Smooth muscle cell (in vitro differentiated cells): ENCODE measurements around the gene KCNN2. TPM values are rescaled to one million over a fixed set of nuclear protein-coding genes. Genes with fewer than 3 reads are reported as not detected.

Experiments used
- DNase-seq: peaks from one replicate; lab custom pipeline; 2025; ENCODE audit not compliant: unreplicated experiment; lab: John Stamatoyannopoulos, UW
- H2AFZ ChIP-seq: fragments of 200-600 bp; sonication (generic); 2 replicates; pipeline ENCODE4 v1.6.0; 2016; ENCODE audit warnings: antibody characterized with exemption, low read depth, mild to moderate bottlenecking
- H3F3A ChIP-seq: fragments of 200-600 bp; sonication (generic); 2 replicates; pipeline ENCODE4 v1.6.0; 2017; ENCODE audit warnings: antibody characterized with exemption, low read depth
- H3K27ac ChIP-seq: fragments of 200-600 bp; sonication (generic); 2 replicates; pipeline ENCODE4 v1.5.1; 2016; ENCODE audit warnings: low read depth, mild to moderate bottlenecking
- H3K27me3 ChIP-seq: fragments of 200-600 bp; sonication (generic); 2 replicates; pipeline ENCODE4 v1.6.1; 2016; ENCODE audit warnings: low read depth, mild to moderate bottlenecking
- H3K36me3 ChIP-seq: fragments of 200-600 bp; sonication (generic); 2 replicates; pipeline ENCODE4 v1.5.1; 2016; ENCODE audit warnings: low read depth
- H3K4me1 ChIP-seq: fragments of 200-600 bp; sonication (generic); 2 replicates; pipeline ENCODE4 v1.5.1; 2016; ENCODE audit warnings: low read depth
- H3K4me2 ChIP-seq: fragments of 200-600 bp; sonication (generic); 2 replicates; pipeline ENCODE4 v1.6.0; 2016; ENCODE audit warnings: mild to moderate bottlenecking
- H3K4me3 ChIP-seq: fragments of 200-600 bp; sonication (generic); 2 replicates; pipeline ENCODE4 v1.5.1; 2016; ENCODE audit warnings: mild to moderate bottlenecking
- H3K79me2 ChIP-seq: fragments of 200-600 bp; sonication (generic); 2 replicates; pipeline ENCODE4 v1.6.0; 2016; ENCODE audit warnings: low read depth, mild to moderate bottlenecking
- H3K9ac ChIP-seq: fragments of 200-600 bp; sonication (generic); 2 replicates; pipeline ENCODE4 v1.6.0; 2016; ENCODE audit warnings: low read depth
- H3K9me3 ChIP-seq: fragments of 200-600 bp; sonication (generic); replicated peaks from 2 replicates; pipeline ENCODE4 v1.5.1; 2016; ENCODE audit warnings: low read depth
- H4K20me1 ChIP-seq: fragments of 200-600 bp; sonication (generic); 2 replicates; pipeline ENCODE4 v1.6.0; 2016; ENCODE audit warnings: low read depth
- CTCF ChIP-seq: fragments of 200-600 bp; sonication (generic); IDR thresholded peaks from 2 replicates; pipeline ENCODE4 v1.5.1; 2017; ENCODE audit warnings: borderline replicate concordance, mild to moderate bottlenecking, antibody characterized with exemption; ENCODE audit not compliant: insufficient read depth, poor library complexity, severe bottlenecking
- WGBS: methylation state at CpG from one replicate; pipeline ENCODE4 v1.1.7; 2016; ENCODE audit warnings: low lambda C conversion rate; 5-methylcytosine and 5-hydroxymethylcytosine counted together
- polyA plus RNA-seq: library from polyadenylated mRNA; unstranded; fragments of >200 nt; fragmentation: Nextera tagmentation; extraction: Ambion mirVana; gene quantifications from 2 replicates; pipeline ENCODE4 v1.2.1, GENCODE V29; 2016
- total RNA-seq: library from RNA; depleted of rRNA; stranded (reverse); fragments of >200 nt; gene quantifications from 2 replicates; pipeline ENCODE4 v1.2.3, GENCODE V29; 2014

Gene KCNN2
- 3.2 and 4.3 TPM in 2 replicates for total RNA-seq
- polyA plus RNA-seq: 3.8 and 8.0 TPM in 2 replicates

- H3K27ac ChIP-seq: no peak within 1 kb of the TSS
- peaks cover 69% of the 10 kb centered on the region for H3K27me3 ChIP-seq
- no peaks in the 10 kb centered on the region for H3K36me3 ChIP-seq
- peak within 1 kb of the TSS; percentile 96 for H3K4me2 ChIP-seq
- H3K79me2 ChIP-seq: no peaks in the 10 kb centered on the region
- no peak for TF ChIP-seq CTCF
- H2AFZ ChIP-seq: peak within 1 kb of the TSS; percentile 65
- no peak within 1 kb of the TSS for H3K9ac ChIP-seq
- H3K9me3 ChIP-seq: no peaks in the 10 kb centered on the region
- H3F3A ChIP-seq: no peaks in the 10 kb centered on the region
- WGBS: under 1% methylated on average over 32 of the region's 33 CpGs
- H3K4me1 ChIP-seq: peaks cover 8% of the 10 kb centered on the region
- no peaks in the 10 kb centered on the region for H4K20me1 ChIP-seq
- peak within 1 kb of the TSS; percentile 63 for H3K4me3 ChIP-seq
- no peak for DNase-seq
Observed at GRCh38 chr5:114361724-114362196, at the start of gene KCNN2. KCNN2 (plus strand) TSS chr5:114362070; CDS start chr5:114362140, 70 bp downstream.

- no peak for DNase-seq
- 55% methylated on average over 1 of the region's 1 CpG for WGBS
Observed at GRCh38 chr5:114312658-114313057, 49.2 kb upstream of the KCNN2 start.

GRCh38 chr5:114314061-114314460, 47.8 kb upstream of the KCNN2 start:
- 98% methylated on average over 2 of the region's 2 CpGs for WGBS
- Histone ChIP-seq H3K4me3 (no peak overlapping the region), H3K27ac (no peak overlapping the region), H3K27me3 (no peaks in the 10 kb centered on the region), H3F3A (no peaks in the 10 kb centered on the region), H2AFZ (no peak overlapping the region), H3K79me2 (no peaks in the 10 kb centered on the region), H3K9ac (no peak overlapping the region), H4K20me1 (no peaks in the 10 kb centered on the region), H3K36me3 (no peaks in the 10 kb centered on the region), H3K4me1 (peaks cover 7% of the 10 kb centered on the region), H3K4me2 (no peak overlapping the region), H3K9me3 (no peaks in the 10 kb centered on the region)
- DNase-seq: no peak
- no peak for TF ChIP-seq CTCF

More at GRCh38 chr5:114312658-114313057, 49.2 kb upstream of the KCNN2 start:
- Histone ChIP-seq H3K4me2 (no peak overlapping the region), H3K27me3 (no peaks in the 10 kb centered on the region), H3F3A (no peaks in the 10 kb centered on the region), H3K36me3 (no peaks in the 10 kb centered on the region), H3K27ac (no peak overlapping the region), H3K9me3 (no peaks in the 10 kb centered on the region), H2AFZ (no peak overlapping the region), H3K4me1 (peaks cover 18% of the 10 kb centered on the region), H3K4me3 (no peak overlapping the region), H3K9ac (no peak overlapping the region), H3K79me2 (no peaks in the 10 kb centered on the region), H4K20me1 (no peaks in the 10 kb centered on the region)
- no peak for TF ChIP-seq CTCF

GRCh38 chr5:114316167-114316566, 45.7 kb upstream of the KCNN2 start:
- Histone ChIP-seq H3K27ac (no peak overlapping the region), H2AFZ (peak overlapping the region; percentile 52), H3K4me1 (peaks cover 7% of the 10 kb centered on the region), H3K9ac (no peak overlapping the region), H3K27me3 (no peaks in the 10 kb centered on the region), H3K4me2 (peak overlapping the region; percentile 23), H3K79me2 (no peaks in the 10 kb centered on the region), H3K4me3 (no peak overlapping the region), H3F3A (no peaks in the 10 kb centered on the region), H3K9me3 (no peaks in the 10 kb centered on the region), H4K20me1 (no peaks in the 10 kb centered on the region), H3K36me3 (no peaks in the 10 kb centered on the region)
- no peak for DNase-seq
- TF ChIP-seq CTCF: no peak
- WGBS: 46% methylated on average over 4 of the region's 4 CpGs
